B cell (primary cell): ENCODE measurements around the gene ADRA1B. TPM values are rescaled to one million over a fixed set of nuclear protein-coding genes. Genes with fewer than 3 reads are reported as not detected.
A peak's percentile ranks its signal among the peaks of the same experiment; 100 is the strongest.
"Not testable (repeated sequence)": the region's sequence is repeated elsewhere in the genome, so short reads cannot be mapped to it uniquely, and the experiment has no call there.

ENCODE experiments used
- ATAC-seq: fragments of 200-7000 bp; cut with Tn5 transposase; one replicate; pipeline ENCODE4 v1.10.0; 2021; ENCODE audit warnings: low read depth, mild to moderate bottlenecking, moderate number of reproducible peaks, moderate library complexity
- CTCF ChIA-PET: fragments of 350-600 bp; sonication (Branson Sonifier 250); formaldehyde crosslinking; loops from one replicate; lab custom pipeline; 2021; ENCODE audit warnings: antibody characterized with exemption, inconsistent platforms; lab: Charles Lee
- POLR2A ChIA-PET: fragments of 350-600 bp; sonication (Branson Sonifier 250); formaldehyde crosslinking; loops from one replicate; lab custom pipeline; 2021; ENCODE audit warnings: antibody characterized with exemption; lab: Charles Lee
- DNase-seq: peaks from one replicate; pipeline ENCODE4 v3.0.0; 2013
- H2AFZ ChIP-seq: 2 replicates; pipeline ENCODE4 v1.6.1; 2012; ENCODE audit warnings: mild to moderate bottlenecking, low read depth, low read length; ENCODE audit not compliant: insufficient read depth, poor library complexity, severe bottlenecking
- H3K27ac ChIP-seq, 2 donors: 1 replicate in 1 of 2; 2 replicates in 1 of 2; pipeline ENCODE4 v1.5.1; 2012 to 2013; ENCODE audit warnings: low read length in 2 of 2, mild to moderate bottlenecking in 2 of 2, moderate library complexity in 1 of 2
- H3K27me3 ChIP-seq, 4 experiments: fragments of 200-600 bp in 1 of 4; sonication (generic) in 1 of 4; replicated peaks in 1 of 4; 1 replicate in 2 of 4; 2 replicates in 2 of 4; pipeline versions ENCODE4 v1.6.1 to v1.7.0; 2013 to 2016; ENCODE audit warnings: low read length in 3 of 4, mild to moderate bottlenecking in 2 of 4, mixed read lengths in 1 of 4, moderate library complexity in 1 of 4; ENCODE audit not compliant: insufficient read depth in 4 of 4, control insufficient read depth in 3 of 4; ENCODE audit errors: control extremely low read depth in 1 of 4
- H3K36me3 ChIP-seq, 2 experiments: replicated peaks in 1 of 2; 1 replicate in 1 of 2; 2 replicates in 1 of 2; pipeline versions ENCODE4 v1.6.1 to v1.7.1; 2013; ENCODE audit warnings: low read length in 1 of 2; ENCODE audit not compliant: insufficient read depth in 2 of 2, control insufficient read depth in 1 of 2; ENCODE audit errors: control extremely low read depth in 1 of 2, extremely low read depth in 1 of 2
- H3K4me1 ChIP-seq, 2 donors: fragments of 200-600 bp in 1 of 2; sonication (generic) in 1 of 2; 1 replicate in 1 of 2; 2 replicates in 1 of 2; pipeline versions ENCODE4 v1.5.1 to v1.6.1; 2013 to 2017; ENCODE audit warnings: low read length in 2 of 2; ENCODE audit not compliant: control insufficient read depth in 2 of 2, insufficient read depth in 2 of 2
- H3K4me2 ChIP-seq: replicated peaks from 2 replicates; pipeline ENCODE3; 2012; ENCODE audit warnings: mild to moderate bottlenecking, low read depth, low read length; ENCODE audit not compliant: poor library complexity, severe bottlenecking
- H3K4me3 ChIP-seq, 5 experiments: fragments of 200-600 bp in 1 of 5; sonication (generic) in 1 of 5; 1 replicate in 3 of 5; 2 replicates in 2 of 5; pipeline versions ENCODE4 v1.5.1 to v1.7.0; 2011 to 2016; ENCODE audit warnings: low read length in 4 of 5, mild to moderate bottlenecking in 4 of 5, low read depth in 2 of 5, control low read depth in 1 of 5, moderate library complexity in 1 of 5; ENCODE audit not compliant: insufficient read depth in 1 of 5; ENCODE audit errors: control extremely low read depth in 1 of 5, extremely low read depth in 1 of 5
- H3K79me2 ChIP-seq: fragments of 200-600 bp; sonication (generic); one replicate; pipeline ENCODE4 v1.6.0; 2016; ENCODE audit warnings: low read length; ENCODE audit not compliant: control insufficient read depth, insufficient read depth
- H3K9ac ChIP-seq: fragments of 200-600 bp; sonication (generic); 2 replicates; pipeline ENCODE4 v1.6.1; 2017; ENCODE audit warnings: mild to moderate bottlenecking, low read length, moderate library complexity
- H3K9me3 ChIP-seq, 3 donors: one replicate each; pipeline versions ENCODE4 v1.6.1 to v1.7.1; 2013; ENCODE audit warnings: low read length in 2 of 3; ENCODE audit not compliant: control insufficient read depth in 2 of 3, insufficient read depth in 1 of 3; ENCODE audit errors: control extremely low read depth in 1 of 3
- H4K20me1 ChIP-seq: 2 replicates; pipeline ENCODE4 v1.6.0; 2012; ENCODE audit warnings: mild to moderate bottlenecking, low read length; ENCODE audit not compliant: insufficient read depth, control insufficient read depth, poor library complexity, severe bottlenecking
- H3K27ac Mint-ChIP-seq: one replicate; pipeline ENCODE4 v1.8.0; 2021; ENCODE audit warnings: mixed read lengths
- H3K27me3 Mint-ChIP-seq: one replicate; pipeline ENCODE4 v1.8.0; 2021; ENCODE audit warnings: mixed read lengths
- H3K4me1 Mint-ChIP-seq: one replicate; pipeline ENCODE4 v1.8.0; 2021; ENCODE audit warnings: mixed read lengths
- H3K4me3 Mint-ChIP-seq: one replicate; pipeline ENCODE4 v1.8.0; 2021; ENCODE audit warnings: mixed read lengths
- H3K9me3 Mint-ChIP-seq: one replicate; pipeline ENCODE4 v1.8.0; 2022; ENCODE audit warnings: mixed read lengths; ENCODE audit not compliant: insufficient read depth
- CTCF ChIP-seq: fragments of 200-600 bp; IDR thresholded peaks from one replicate; pipeline ENCODE4 v1.8.0; 2022; ENCODE audit warnings: antibody characterized with exemption, mild to moderate bottlenecking
- EZH2 ChIP-seq: IDR thresholded peaks from 2 replicates; pipeline ENCODE4 v1.6.1; 2012; ENCODE audit warnings: borderline replicate concordance, low read depth, mild to moderate bottlenecking, moderate library complexity, low read length; ENCODE audit not compliant: insufficient read depth, poor library complexity, severe bottlenecking
- WGBS: methylation state at CpG from one replicate; pipeline ENCODE4 v1.1.5; 2013; ENCODE audit warnings: missing lambda C conversion rate; ENCODE audit not compliant: insufficient coverage; 5-methylcytosine and 5-hydroxymethylcytosine counted together
- intact Hi-C: fragments of 100-400 bp; cut with micrococcal nuclease; formaldehyde crosslinking; loops from one replicate; pipeline ENCODE4 v1.10.0; 2022
- polyA plus RNA-seq: library from polyadenylated mRNA; depleted of rRNA; stranded (reverse); fragments of >200 nt; gene quantifications from 2 replicates; pipeline ENCODE4 v1.2.3, GENCODE V29; 2012
- total RNA-seq, 2 donors: library from RNA; stranded (reverse); fragments of 120-200 nt in 1 of 2; gene quantifications; 1 replicate in 1 of 2; 2 replicates in 1 of 2; pipeline versions ENCODE4 v1.2.3 to v1.2.4, GENCODE V29; 2013 to 2022

ADRA1B gene
- total and polyA plus RNA-seq, 2 donors (not counting 1 experiment from before 2014, with no cell fraction given): 0.04 TPM; not detected in 1

DNA sequence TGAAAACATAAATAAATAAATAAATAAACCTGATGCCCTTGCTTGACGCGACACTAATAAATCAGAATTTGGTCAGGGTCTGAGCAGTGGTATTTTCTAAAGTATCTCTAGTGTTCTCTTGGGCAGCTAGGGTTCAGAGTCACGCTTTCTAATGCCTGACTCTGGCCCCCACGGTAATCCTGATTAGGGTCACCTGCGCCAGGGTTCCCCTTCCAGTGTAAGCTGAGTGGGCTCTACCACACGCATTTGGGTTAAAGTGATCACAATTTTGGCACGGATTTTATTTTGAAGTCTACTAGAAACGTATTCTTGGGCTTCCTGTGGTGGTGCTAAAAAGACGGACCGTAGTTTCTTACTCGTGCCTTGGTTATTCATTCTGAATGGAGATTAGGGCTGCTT lies 93.3 kb downstream of the ADRA1B start:
- Histone ChIP-seq H3K9me3 (no peaks in the 10 kb centered on the region), H3K27ac (peak overlapping the region; percentile 77 to 96), H4K20me1 (no peaks in the 10 kb centered on the region), H3K36me3 (peaks cover 0 to 15% of the 10 kb centered on the region in 2 experiments), H2AFZ (peak overlapping the region; percentile 97), H3K4me1 (peaks cover 18 to 19% of the 10 kb centered on the region in 2 donors), H3K79me2 (peaks cover 54% of the 10 kb centered on the region), H3K4me2 (peak overlapping the region; percentile 82), H3K27me3 (no peaks in the 10 kb centered on the region), H3K9ac (peak overlapping the region; percentile 100), H3K4me3 (peak overlapping the region; percentile 85 to 100 (median 98))
- no peaks in the 10 kb centered on the region for H3K9me3 Mint-ChIP-seq
- 7% methylated on average over 9 of the region's 11 CpGs for WGBS
- no peak for TF ChIP-seq CTCF
- no peak for TF ChIP-seq EZH2
- H3K4me3 Mint-ChIP-seq: peak overlapping the region; percentile 87
- POLR2A ChIA-PET: interaction anchor here (0.5 kb wide), 1 partner anchor 76 kb away, joined by 3 read pairs; no protein-coding TSS in a partner anchor
- CTCF ChIA-PET: interaction anchor here (0.7 to 3.8 kb wide), 4 partner anchors 11 to 723 kb away, joined by 3 to 34 read pairs (median 16); no protein-coding TSS in a partner anchor
- H3K27me3 Mint-ChIP-seq: no peaks in the 10 kb centered on the region
- ATAC-seq (no peak), DNase-seq (no peak)
- H3K27ac Mint-ChIP-seq: peak overlapping the region; percentile 27
- peaks cover 25% of the 10 kb centered on the region for H3K4me1 Mint-ChIP-seq
- intact Hi-C loops: loop anchor here (1.0 to 10.0 kb wide), 5 partner anchors 110 to 802 kb away; partner anchors contain the start of genes IL12B, PWWP2A, RNF145 and SLU7

- no peak for DNase-seq
- H3K4me1 ChIP-seq: peaks cover 18 to 19% of the 10 kb centered on the region in 2 donors
- H3K27ac ChIP-seq: no peak overlapping the region
- no peak overlapping the region for H3K4me3 ChIP-seq
- no peaks in the 10 kb centered on the region for H3K27me3 ChIP-seq
- ATAC-seq: no peak
- peaks cover 2 to 28% of the 10 kb centered on the region in 2 experiments for H3K36me3 ChIP-seq
- no peak overlapping the region for H2AFZ ChIP-seq
- H4K20me1 ChIP-seq: no peaks in the 10 kb centered on the region
- H3K9me3 Mint-ChIP-seq: no peaks in the 10 kb centered on the region
- no peak overlapping the region for H3K4me3 Mint-ChIP-seq
- no peak overlapping the region for H3K27ac Mint-ChIP-seq
- H3K9me3 ChIP-seq: no peaks in the 10 kb centered on the region
- no peak overlapping the region for H3K9ac ChIP-seq
- no peak overlapping the region for H3K4me2 ChIP-seq
- intact Hi-C loops: no loop called here
- no peaks in the 10 kb centered on the region for H3K27me3 Mint-ChIP-seq
- ChIA-PET CTCF (interaction anchor here (3.8 kb wide), 1 partner anchor 9 kb away, joined by 34 read pairs; no protein-coding TSS in a partner anchor), POLR2A (no interaction called here)
- TF ChIP-seq CTCF: no peak
- no peak for TF ChIP-seq EZH2
- peaks cover 63% of the 10 kb centered on the region for H3K79me2 ChIP-seq
- H3K4me1 Mint-ChIP-seq: peaks cover 25% of the 10 kb centered on the region
These were observed 95.2 kb downstream of the ADRA1B start for GRCh38 chr5:160011471-160011870.

GRCh38 chr5:160014197-160014596 lies 97.9 kb downstream of the ADRA1B start:
- H3K4me1 Mint-ChIP-seq: peaks cover 20% of the 10 kb centered on the region
- peaks cover 13% of the 10 kb centered on the region in 2 donors for H3K4me1 ChIP-seq
- H3K27me3 Mint-ChIP-seq, CTCF ChIA-PET, H3K27me3 ChIP-seq, H3K9me3 Mint-ChIP-seq, H2AFZ ChIP-seq, H3K9ac ChIP-seq, intact Hi-C loops, H3K4me2 ChIP-seq, H3K27ac ChIP-seq, H4K20me1 ChIP-seq, H3K27ac Mint-ChIP-seq, H3K4me3 ChIP-seq, ATAC-seq, H3K4me3 Mint-ChIP-seq, H3K9me3 ChIP-seq, DNase-seq, POLR2A ChIA-PET: not testable (repeated sequence)
- 98% methylated on average over 6 of the region's 6 CpGs for WGBS
- peaks cover 54% of the 10 kb centered on the region for H3K79me2 ChIP-seq
- H3K36me3 ChIP-seq: peaks cover 6 to 35% of the 10 kb centered on the region in 2 experiments
